HCT116 (cell line): ENCODE results near the gene PCK2. TPM values are rescaled to one million over a fixed set of nuclear protein-coding genes. Genes with fewer than 3 reads are reported as not detected.

Source experiments
- ATAC-seq: fragments of 200-7000 bp; cut with Tn5 transposase; 2 replicates; pipeline ENCODE4 v1.9.1; 2020; ENCODE audit warnings: mild to moderate bottlenecking, moderate library complexity
- BruUV-seq: library from RNA; stranded (reverse); fragments of 400-500 nt; replicated peaks from 2 replicates; lab custom pipeline; 2021; lab: Mats Ljungman, UMichigan
- CTCF ChIA-PET: fragments of 300-600 bp; sonication (Branson Sonifier 250); formaldehyde crosslinking; loops from one replicate; lab custom pipeline; 2021; ENCODE audit warnings: antibody characterized with exemption; lab: Charles Lee
- POLR2A ChIA-PET: fragments of 300-600, 350-600 bp; sonication (Branson Sonifier 250); formaldehyde crosslinking; loops from one replicate; lab custom pipeline; 2021; ENCODE audit warnings: antibody characterized with exemption; lab: Charles Lee
- RAD21 ChIA-PET, 2 experiments: fragments of 300-600 bp; sonication (Branson Sonifier 250); formaldehyde crosslinking; loops; one replicate each; lab custom pipeline; 2023; ENCODE audit warnings: low total read pairs in 2 of 2; ENCODE audit not compliant: uncharacterized antibody in 2 of 2, unreplicated experiment in 2 of 2, low non-redundant PET in 1 of 2; lab: Charles Lee
- DNase-seq: peaks from one replicate; pipeline ENCODE4 v3.0.0-alpha.2; 2010; ENCODE audit warnings: low read depth, low spot score
- H2AFZ ChIP-seq: fragments of 200-600 bp; shearing (Covaris generic), sonication (generic); 2 replicates; pipeline ENCODE4 v1.6.1; 2017; ENCODE audit warnings: low read depth, mixed run types, mixed read lengths, antibody characterized with exemption, low read length; ENCODE audit not compliant: poor library complexity, severe bottlenecking
- H3K27ac ChIP-seq: 2 replicates; pipeline ENCODE4 v1.5.1; 2012; ENCODE audit warnings: low read depth, low read length
- H3K27me3 ChIP-seq: fragments of 200-600 bp; sonication (generic); 2 replicates; pipeline ENCODE4 v1.6.1; 2016; ENCODE audit warnings: mixed run types, low read length, mixed read lengths; ENCODE audit not compliant: insufficient read depth
- H3K36me3 ChIP-seq, 2 experiments: fragments of 200-500 bp in 1 of 2; fragments of 200-600 bp in 1 of 2; sonication (Bioruptor generic) in 1 of 2; sonication (generic) in 1 of 2; 2 replicates each; pipeline versions ENCODE4 v1.5.1 to v1.6.1; 2014 to 2016; ENCODE audit warnings: low read length in 2 of 2, inconsistent platforms in 1 of 2, mixed read lengths in 1 of 2, mixed run types in 1 of 2; ENCODE audit not compliant: insufficient read depth in 2 of 2, control insufficient read depth in 1 of 2
- H3K4me1 ChIP-seq, 2 experiments: fragments of 200-600 bp in 1 of 2; sonication (generic) in 1 of 2; 2 replicates each; pipeline versions ENCODE4 v1.5.1 to v1.6.1; 2012 to 2017; ENCODE audit warnings: low read length in 2 of 2, inconsistent platforms in 1 of 2, mild to moderate bottlenecking in 1 of 2, mixed read lengths in 1 of 2, mixed run types in 1 of 2, moderate library complexity in 1 of 2; ENCODE audit not compliant: insufficient read depth in 2 of 2, control insufficient read depth in 1 of 2
- H3K4me2 ChIP-seq: fragments of 200-600 bp; sonication (generic); 2 replicates; pipeline ENCODE4 v1.6.1; 2017; ENCODE audit warnings: mixed run types, low read length, mixed read lengths
- H3K4me3 ChIP-seq, 2 experiments: fragments of 200-600 bp in 1 of 2; sonication (generic) in 1 of 2; replicated peaks in 1 of 2; 2 replicates each; pipeline ENCODE4 v1.5.1; 2011 to 2016; ENCODE audit warnings: low read length in 2 of 2, control low read depth in 1 of 2, low read depth in 1 of 2, mild to moderate bottlenecking in 1 of 2, mixed read lengths in 1 of 2, mixed run types in 1 of 2
- H3K79me2 ChIP-seq: fragments of 200-600 bp; sonication (generic); 2 replicates; pipeline ENCODE4 v1.6.1; 2017; ENCODE audit warnings: mild to moderate bottlenecking, mixed run types, low read length, moderate library complexity, mixed read lengths; ENCODE audit not compliant: insufficient read depth
- H3K9ac ChIP-seq: fragments of 200-600 bp; sonication (generic); 2 replicates; pipeline ENCODE4 v1.6.1; 2016; ENCODE audit warnings: low read length, mixed read lengths
- H3K9me2 ChIP-seq: fragments of 200-600 bp; sonication (generic), shearing (Covaris generic); 2 replicates; pipeline ENCODE4 v1.6.1; 2017; ENCODE audit warnings: mixed run types, mild to moderate bottlenecking, moderate library complexity; ENCODE audit not compliant: insufficient read depth
- H3K9me3 ChIP-seq, 2 experiments: fragments of 200-500 bp in 1 of 2; fragments of 200-600 bp in 1 of 2; sonication (Bioruptor generic) in 1 of 2; sonication (generic) in 1 of 2; 2 replicates each; pipeline ENCODE4 v1.6.1; 2014 to 2017; ENCODE audit warnings: low read length in 2 of 2, mixed read lengths in 2 of 2, inconsistent platforms in 1 of 2, low read depth in 1 of 2, mild to moderate bottlenecking in 1 of 2, mixed run types in 1 of 2, moderate library complexity in 1 of 2; ENCODE audit not compliant: control insufficient read depth in 1 of 2, insufficient read depth in 1 of 2
- H4K20me1 ChIP-seq: fragments of 200-600 bp; sonication (generic), shearing (Covaris generic); 2 replicates; pipeline ENCODE4 v1.6.1; 2017; ENCODE audit warnings: mixed run types, mild to moderate bottlenecking, moderate library complexity; ENCODE audit not compliant: insufficient read depth
- CEBPB ChIP-seq: IDR thresholded peaks from 2 replicates; pipeline ENCODE4 v1.6.1; 2012; ENCODE audit warnings: low read depth
- EGR1 ChIP-seq: IDR thresholded peaks from 2 replicates; pipeline ENCODE4 v1.6.1; 2012; ENCODE audit warnings: low read depth
- ELF1 ChIP-seq: IDR thresholded peaks from 2 replicates; pipeline ENCODE4 v1.6.1; 2012; ENCODE audit warnings: low read depth, borderline replicate concordance
- EZH2phosphoT487 ChIP-seq: fragments of 200-600 bp; IDR thresholded peaks from 2 replicates; pipeline ENCODE4 v1.6.1; 2018; ENCODE audit warnings: antibody characterized with exemption, borderline replicate concordance
- POLR2A ChIP-seq: IDR thresholded peaks from 2 replicates; pipeline ENCODE4 v1.7.0; 2011; ENCODE audit warnings: borderline replicate concordance; ENCODE audit not compliant: insufficient read depth, insufficient read length; ENCODE audit errors: extremely low read depth
- REST ChIP-seq: IDR thresholded peaks from 2 replicates; pipeline ENCODE4 v1.6.1; 2012; ENCODE audit warnings: low read depth
- SP1 ChIP-seq: IDR thresholded peaks from 2 replicates; pipeline ENCODE4 v1.6.1; 2012; ENCODE audit warnings: low read depth
- TCF7L2 ChIP-seq: IDR thresholded peaks from 2 replicates; pipeline ENCODE4 v1.7.0; 2011; ENCODE audit warnings: borderline replicate concordance, inconsistent platforms; ENCODE audit not compliant: insufficient read depth, insufficient read length; ENCODE audit errors: extremely low read depth
- ZBTB33 ChIP-seq: IDR thresholded peaks from 2 replicates; pipeline ENCODE4 v1.6.1; 2011; ENCODE audit warnings: mild to moderate bottlenecking, low read length, moderate library complexity; ENCODE audit not compliant: insufficient replicate concordance; ENCODE audit errors: extremely low read depth
- ZNF274 ChIP-seq: fragments of 200-500 bp; sonication (Bioruptor generic); IDR thresholded peaks from 2 replicates; pipeline ENCODE4 v1.6.1; 2014; ENCODE audit warnings: mild to moderate bottlenecking, low read depth, low read length, inconsistent platforms
- intact Hi-C: fragments of 100-400 bp; cut with micrococcal nuclease; formaldehyde crosslinking; loops from 2 replicates; pipeline ENCODE4 v1.10.0; 2022
- total RNA-seq: library from RNA; stranded (reverse); gene quantifications from one replicate; pipeline ENCODE4 v1.2.1, GENCODE V29; 2021; ENCODE audit not compliant: unreplicated experiment

The PCK2 gene
- total RNA-seq, 1 experiment from 2014 or later = 94.1 TPM

- BruUV-seq = no TSS peak
- Histone ChIP-seq H2AFZ (no peak overlapping the region), H3K36me3 (peaks cover 18 to 28% of the 10 kb centered on the region in 2 experiments), H3K4me1 (peaks cover 6 to 12% of the 10 kb centered on the region in 2 experiments; a peak in 3 of 4 replicates), H3K27ac (no peak overlapping the region), H3K9me2 (no peaks in the 10 kb centered on the region), H3K9me3 (no peaks in the 10 kb centered on the region), H3K4me2 (no peak overlapping the region), H3K79me2 (peaks cover 14% of the 10 kb centered on the region; the same call in 1 of the 2 replicates), H3K9ac (no peak overlapping the region), H4K20me1 (no peaks in the 10 kb centered on the region), H3K27me3 (no peaks in the 10 kb centered on the region), H3K4me3 (no peak overlapping the region)
- ATAC-seq (no peak), DNase-seq (no peak)
- ChIA-PET CTCF (no interaction called here), RAD21 (no interaction called here), POLR2A (no interaction called here)
- TF ChIP-seq SP1 = no peak
- no peak for TF ChIP-seq POLR2A
- intact Hi-C loops = no loop called here
Measured at GRCh38 chr14:24119691-24120090, 25.6 kb downstream of the PCK2 start.

DNA sequence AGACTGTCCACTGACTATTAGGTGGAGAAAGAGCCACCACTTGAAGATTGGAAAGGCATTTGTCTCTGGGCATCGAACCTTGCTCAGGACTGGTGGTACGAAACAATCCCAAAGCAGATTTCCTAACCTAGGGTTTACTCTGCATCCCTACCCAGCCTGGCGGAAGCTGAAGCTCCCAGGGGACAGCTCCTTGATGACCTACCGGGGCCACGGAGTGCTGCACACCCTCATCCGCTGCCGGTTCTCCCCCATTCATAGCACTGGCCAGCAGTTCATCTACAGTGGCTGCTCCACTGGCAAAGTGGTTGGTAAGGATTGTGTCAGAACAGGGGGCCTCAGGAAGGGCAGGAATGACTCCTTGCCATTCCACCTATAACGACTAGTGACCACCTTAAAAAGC lies 27.1 kb downstream of the PCK2 start:
- Histone ChIP-seq H3K27me3 (no peaks in the 10 kb centered on the region), H3K4me2 (no peak overlapping the region), H4K20me1 (no peaks in the 10 kb centered on the region), H3K4me3 (no peak overlapping the region), H3K9ac (no peak overlapping the region), H3K9me3 (no peaks in the 10 kb centered on the region), H2AFZ (no peak overlapping the region), H3K4me1 (peaks cover 0 to under 1% of the 10 kb centered on the region in 2 experiments; a peak in 1 of 4 replicates), H3K79me2 (0 out of 2 replicates have a peak, but pooled peaks cover 6% of the 10 kb centered on the region), H3K27ac (no peak overlapping the region), H3K9me2 (no peaks in the 10 kb centered on the region), H3K36me3 (peaks cover 18 to 28% of the 10 kb centered on the region in 2 experiments)
- intact Hi-C loops = no loop called here
- ATAC-seq (no peak), DNase-seq (no peak)
- ChIA-PET RAD21 (no interaction called here), CTCF (no interaction called here), POLR2A (no interaction called here)
- BruUV-seq = no TSS peak
- TF ChIP-seq ELF1 (no peak), TCF7L2 (no peak), REST (no peak), EGR1 (no peak), ZNF274 (no peak), ZBTB33 (no peak), SP1 (no peak), CEBPB (no peak), EZH2phosphoT487 (no peak)
